ENCODE data around the gene HHATL. TPM values are rescaled to one million over a fixed set of nuclear protein-coding genes. Genes with fewer than 3 reads are reported as not detected.

HHATL gene, protein sequence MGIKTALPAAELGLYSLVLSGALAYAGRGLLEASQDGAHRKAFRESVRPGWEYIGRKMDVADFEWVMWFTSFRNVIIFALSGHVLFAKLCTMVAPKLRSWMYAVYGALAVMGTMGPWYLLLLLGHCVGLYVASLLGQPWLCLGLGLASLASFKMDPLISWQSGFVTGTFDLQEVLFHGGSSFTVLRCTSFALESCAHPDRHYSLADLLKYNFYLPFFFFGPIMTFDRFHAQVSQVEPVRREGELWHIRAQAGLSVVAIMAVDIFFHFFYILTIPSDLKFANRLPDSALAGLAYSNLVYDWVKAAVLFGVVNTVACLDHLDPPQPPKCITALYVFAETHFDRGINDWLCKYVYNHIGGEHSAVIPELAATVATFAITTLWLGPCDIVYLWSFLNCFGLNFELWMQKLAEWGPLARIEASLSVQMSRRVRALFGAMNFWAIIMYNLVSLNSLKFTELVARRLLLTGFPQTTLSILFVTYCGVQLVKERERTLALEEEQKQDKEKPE
- total RNA-seq (2022; extraction: Qiagen RNA extraction): not detected in 5 replicates

DNA sequence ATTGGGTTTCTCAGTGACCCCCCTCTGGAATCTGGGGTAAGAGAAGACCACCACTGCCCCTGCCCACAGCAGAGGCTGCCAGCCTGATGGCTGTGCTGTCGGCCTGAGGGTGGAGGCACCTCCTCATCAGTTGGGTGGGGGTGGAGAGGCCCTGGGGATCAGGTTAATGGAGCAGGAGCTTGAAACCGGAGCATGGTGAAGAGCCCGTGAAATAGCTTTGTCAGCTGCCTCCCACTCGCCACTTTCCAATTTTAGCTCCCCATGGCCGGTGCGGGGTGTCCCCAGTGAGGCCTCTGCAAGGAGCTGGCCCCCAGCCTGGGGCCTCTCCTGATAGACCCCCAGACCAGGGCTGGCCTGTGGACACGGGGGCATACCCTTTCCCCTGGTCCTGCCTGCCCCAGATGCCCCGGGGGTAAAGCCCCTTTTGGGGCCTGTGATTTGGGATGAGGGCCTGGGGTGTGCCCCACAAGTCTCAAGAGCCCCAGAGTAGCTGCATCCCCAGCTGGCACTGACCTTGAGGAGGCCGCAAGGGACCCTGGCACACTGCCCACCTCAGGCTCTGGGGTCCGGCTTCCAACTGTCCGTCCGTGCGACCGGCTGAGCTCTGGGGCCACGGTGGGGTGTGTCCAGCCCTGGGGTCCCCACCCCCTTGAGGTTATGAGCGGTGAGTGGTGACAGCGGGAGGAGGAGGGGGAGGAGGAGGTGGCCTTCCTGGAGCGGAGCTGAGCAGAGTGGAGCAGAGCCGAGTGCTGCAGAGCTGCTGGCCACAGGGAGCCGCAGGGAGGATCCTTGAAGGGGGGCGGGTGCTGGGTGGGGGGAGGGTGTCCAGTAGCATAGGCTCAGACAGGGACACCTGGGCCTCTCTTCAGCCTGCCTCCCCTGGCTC, at the start of gene HHATL:
Gene HHATL (minus strand): TSS at position 733 of the 886 bp plus-strand sequence. CDS start 1,972 bp downstream, outside the sequence.

DNA sequence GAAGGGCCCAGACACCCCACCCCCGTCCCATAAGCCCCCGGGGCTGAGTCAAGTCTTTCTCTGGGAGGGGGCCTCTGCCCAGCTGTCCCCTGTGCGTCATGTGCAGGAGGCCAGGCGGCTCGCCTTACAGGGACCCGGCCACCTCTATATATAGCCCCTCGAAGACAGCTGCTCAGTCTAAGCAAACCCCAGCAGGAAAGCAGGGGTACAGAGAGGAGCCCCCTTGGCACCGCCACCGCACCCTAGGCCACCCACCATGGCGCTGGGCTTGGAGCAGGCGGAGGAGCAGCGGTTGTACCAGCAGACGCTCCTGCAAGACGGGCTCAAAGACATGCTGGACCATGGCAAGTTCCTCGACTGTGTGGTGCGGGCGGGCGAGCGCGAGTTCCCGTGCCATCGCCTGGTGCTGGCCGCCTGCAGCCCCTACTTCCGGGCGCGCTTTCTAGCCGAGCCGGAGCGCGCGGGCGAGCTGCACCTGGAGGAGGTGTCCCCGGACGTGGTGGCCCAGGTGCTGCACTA, 17.2 kb downstream of the HHATL start, which contains the start of gene KLHL40:
Gene KLHL40 (plus strand): TSS at position 175 of the 519 bp plus-strand sequence. CDS start 82 bp downstream, at position 257.

DNA sequence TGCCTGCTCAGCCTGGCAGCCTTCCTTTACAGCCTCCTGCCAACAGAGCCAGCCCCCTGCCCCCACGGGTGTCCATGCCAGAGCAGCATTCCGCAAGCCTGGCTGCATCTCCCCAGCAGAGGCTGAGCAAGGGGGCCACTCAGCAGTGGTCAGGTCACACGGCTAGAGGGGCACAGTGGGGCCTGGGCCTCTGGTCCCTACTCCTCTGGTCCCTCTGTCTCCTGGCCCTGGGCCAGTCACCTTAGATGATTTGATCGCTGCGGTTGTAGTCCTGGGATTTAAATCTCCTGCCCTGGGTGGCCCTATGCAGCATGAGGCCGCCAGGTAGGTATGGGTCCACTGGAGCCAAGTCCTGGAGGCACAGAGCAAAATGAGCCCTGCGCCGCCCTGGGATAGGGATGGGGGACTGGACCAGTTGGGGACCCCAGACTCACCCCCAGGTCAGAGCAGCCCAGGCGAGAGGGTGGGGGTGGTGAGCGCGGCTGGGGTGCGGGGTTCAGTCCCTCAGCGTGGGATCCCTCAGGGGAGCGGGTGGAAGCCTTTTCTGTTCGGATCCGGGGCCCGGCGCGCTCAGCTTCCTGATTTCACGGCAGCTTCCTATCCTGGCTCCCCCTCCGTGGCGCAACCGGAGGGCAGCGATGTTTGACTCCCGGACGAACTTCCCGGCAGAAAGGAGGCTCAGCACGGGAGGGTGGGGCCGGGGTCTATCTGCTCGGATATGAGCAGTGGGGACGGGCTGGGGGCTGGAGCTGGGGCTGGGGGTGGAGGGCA, 48.9 kb downstream of the HHATL start, which contains the start of gene ZBTB47:
Gene ZBTB47 (plus strand): TSS at position 138 of the 771 bp plus-strand sequence. CDS start 4,659 bp downstream, outside the sequence.

Other genes with a start within 250 kb of the HHATL start
- 0.54 to 0.91 TPM (median 0.63 TPM) in 5 replicates for gene VIPR1, start 200.2 kb downstream of the HHATL start, total RNA-seq (2022; extraction: Qiagen RNA extraction)
- gene SEC22C, start 120.8 kb downstream of the HHATL start, total RNA-seq (2022; extraction: Qiagen RNA extraction): 27.2 to 33.5 TPM (median 31.9 TPM) in 5 replicates
- 17.4 to 20.8 TPM (median 18.9 TPM) in 5 replicates for gene SS18L2, start 111.9 kb downstream of the HHATL start, total RNA-seq (2022; extraction: Qiagen RNA extraction)
- gene NKTR, start 102.1 kb downstream of the HHATL start, total RNA-seq (2022; extraction: Qiagen RNA extraction): 8.0 to 13.5 TPM (median 11.9 TPM) in 5 replicates
- gene ZBTB47, start 49.1 kb downstream of the HHATL start, total RNA-seq (2022; extraction: Qiagen RNA extraction): 4.9 to 7.4 TPM (median 6.5 TPM) in 5 replicates
- not detected in 5 replicates for gene KLHL40, start 17.3 kb downstream of the HHATL start, total RNA-seq (2022; extraction: Qiagen RNA extraction)
- gene CCDC13, start 70.5 kb upstream of the HHATL start, total RNA-seq (2022; extraction: Qiagen RNA extraction): 0.25 to 0.51 TPM (median 0.49 TPM) in 5 replicates
- gene HIGD1A, start 101.7 kb upstream of the HHATL start, total RNA-seq (2022; extraction: Qiagen RNA extraction): 71.8 to 102 TPM (median 76.2 TPM) in 5 replicates
- 0.05 to 0.13 TPM (median 0.07 TPM) in 3 of 5 replicates, not detected in the others for gene ACKR2, start 106.6 kb upstream of the HHATL start, total RNA-seq (2022; extraction: Qiagen RNA extraction)
- not detected in 5 replicates for gene CYP8B1, start 173.1 kb upstream of the HHATL start, total RNA-seq (2022; extraction: Qiagen RNA extraction)
- not detected in 5 replicates for gene ZNF662, start 203.3 kb upstream of the HHATL start, total RNA-seq (2022; extraction: Qiagen RNA extraction)